HEK293 (cell line): ENCODE measurements around the gene ABCC10.

Source experiments
- CTCF ChIA-PET: fragments of 350-600 bp; formaldehyde crosslinking; extraction: SDS; loops from one replicate; lab custom pipeline; 2021; ENCODE audit warnings: antibody characterized with exemption; lab: Yijun Ruan, JAX
- POLR2A ChIA-PET: fragments of 300-600 bp; formaldehyde crosslinking; extraction: SDS; loops from one replicate; lab custom pipeline; 2020; ENCODE audit warnings: antibody characterized with exemption, inconsistent platforms; lab: Yijun Ruan, JAX
- H3K27ac ChIP-seq: fragments of 200-500 bp; sonication (Bioruptor generic); 2 replicates; pipeline ENCODE4 v1.5.1; 2014; ENCODE audit warnings: low read depth, low read length, control low read depth, inconsistent platforms; ENCODE audit errors: extremely low read depth
- H3K36me3 ChIP-seq, 2 experiments: fragments of 200-500 bp in 1 of 2; sonication (Bioruptor generic) in 1 of 2; 1 replicate in 1 of 2; 2 replicates in 1 of 2; pipeline ENCODE4 v1.5.1; 2014 to 2017; ENCODE audit warnings: inconsistent platforms in 2 of 2, low read length in 2 of 2; ENCODE audit not compliant: control insufficient read depth in 2 of 2, insufficient read depth in 1 of 2
- H3K4me1 ChIP-seq: fragments of 200-500 bp; sonication (Bioruptor generic); 2 replicates; pipeline ENCODE4 v1.5.1; 2014; ENCODE audit warnings: mild to moderate bottlenecking, low read length, inconsistent platforms; ENCODE audit not compliant: control insufficient read depth, insufficient read depth
- H3K4me3 ChIP-seq: 2 replicates; pipeline ENCODE4 v1.5.1; 2011; ENCODE audit warnings: low read depth, mild to moderate bottlenecking, control low read depth, low read length, moderate library complexity
- H3K9me3 ChIP-seq: fragments of 200-500 bp; sonication (Bioruptor generic); 2 replicates; pipeline ENCODE4 v1.5.1; 2014; ENCODE audit warnings: low read depth, low read length, inconsistent platforms; ENCODE audit not compliant: control insufficient read depth, insufficient read depth
- EGR2 ChIP-seq: fragments of 450-650 bp; formaldehyde crosslinking; IDR thresholded peaks from 2 replicates; pipeline ENCODE4 v1.5.1; 2016; ENCODE audit warnings: low read depth, missing biosample characterization, missing genetic modification characterization
- GLIS1 ChIP-seq: fragments of 450-650 bp; formaldehyde crosslinking; IDR thresholded peaks from 2 replicates; pipeline ENCODE4 v1.5.1; 2016; ENCODE audit warnings: missing biosample characterization, missing genetic modification characterization
- KLF10 ChIP-seq: fragments of 450-650 bp; IDR thresholded peaks from 2 replicates; pipeline ENCODE4 v1.5.1; 2018; ENCODE audit warnings: missing biosample characterization, mild to moderate bottlenecking, missing genetic modification characterization
- SALL2 ChIP-seq: fragments of 450-650 bp; formaldehyde crosslinking; IDR thresholded peaks from 2 replicates; pipeline ENCODE4 v1.5.0; 2017; ENCODE audit warnings: missing biosample characterization, mild to moderate bottlenecking, missing genetic modification characterization, borderline replicate concordance
- ZNF529 ChIP-seq: fragments of 450-650 bp; formaldehyde crosslinking; IDR thresholded peaks from 2 replicates; pipeline ENCODE4 v1.5.1; 2017; ENCODE audit warnings: missing genetic modification characterization, missing biosample characterization; ENCODE audit not compliant: insufficient replicate concordance
- ZNF560 ChIP-seq: fragments of 450-650 bp; formaldehyde crosslinking; IDR thresholded peaks from 2 replicates; pipeline ENCODE4 v1.5.1; 2017; ENCODE audit warnings: missing biosample characterization, missing genetic modification characterization, borderline replicate concordance
- ZNF626 ChIP-seq: fragments of 450-650 bp; sonication (Bioruptor Pico); formaldehyde crosslinking; IDR thresholded peaks from 2 replicates; pipeline ENCODE4 v1.5.1; 2018; ENCODE audit warnings: missing biosample characterization, missing genetic modification characterization, inconsistent platforms
- ZSCAN30 ChIP-seq: fragments of 450-650 bp; IDR thresholded peaks from 2 replicates; pipeline ENCODE4 v1.5.1; 2018; ENCODE audit warnings: missing biosample characterization, mild to moderate bottlenecking, missing genetic modification characterization, moderate library complexity
- TF ChIP-seq, protein P1 (sequence below): fragments of 450-650 bp; formaldehyde crosslinking; IDR thresholded peaks from 2 replicates; pipeline ENCODE4 v1.5.1; 2016; ENCODE audit warnings: missing biosample characterization, missing genetic modification characterization
- TF ChIP-seq, protein P2 (sequence below): fragments of 450-650 bp; formaldehyde crosslinking; IDR thresholded peaks from 2 replicates; pipeline ENCODE4 v1.5.1; 2016; ENCODE audit warnings: missing biosample characterization, missing genetic modification characterization, borderline replicate concordance
- TF ChIP-seq, protein P3 (sequence below): fragments of 450-650 bp; formaldehyde crosslinking; IDR thresholded peaks from 2 replicates; pipeline ENCODE4 v1.5.1; 2016; ENCODE audit warnings: missing biosample characterization, missing genetic modification characterization
- TF ChIP-seq, protein P4 (sequence below): fragments of 450-650 bp; formaldehyde crosslinking; optimal IDR thresholded peaks from 2 replicates; pipeline ENCODE3; 2016; ENCODE audit warnings: missing biosample characterization, mild to moderate bottlenecking, missing genetic modification characterization
- TF ChIP-seq, protein P5 (sequence below): fragments of 450-650 bp; formaldehyde crosslinking; IDR thresholded peaks from 2 replicates; pipeline ENCODE4 v1.5.1; 2016; ENCODE audit warnings: missing biosample characterization, missing genetic modification characterization, borderline replicate concordance

ABCC10 gene

DNA sequence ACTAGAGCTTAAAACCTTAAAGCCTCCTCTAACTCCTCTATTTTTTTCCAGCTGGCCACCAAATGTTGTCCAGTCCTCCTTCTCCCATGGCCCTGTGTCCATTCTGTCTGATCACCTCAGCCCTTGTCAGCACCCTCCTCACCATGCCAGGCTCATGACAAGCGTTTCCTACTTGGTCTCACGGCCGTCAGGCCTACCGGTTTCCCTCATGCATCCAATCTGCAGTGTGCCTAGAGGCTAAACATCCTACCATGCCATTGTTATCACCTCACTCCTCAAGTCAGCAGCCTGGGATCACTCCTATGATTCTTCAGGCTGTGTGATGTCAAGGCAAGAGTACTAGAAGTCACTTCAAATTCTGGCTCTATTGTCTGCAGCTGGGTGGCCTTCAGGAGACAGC lies 40.4 kb downstream of the ABCC10 start:
- CTCF ChIA-PET = interaction anchor here (0.7 to 1.2 kb wide), 2 partner anchors 14 to 39 kb away, joined by 3 to 4 read pairs; no protein-coding TSS in a partner anchor
- TF ChIP-seq ZNF529 (tag by site-specific recombination) (no peak), GLIS1 (tag by site-specific recombination) (no peak), ZNF626 (tag by site-specific recombination) (no peak), ZSCAN30 (no peak), KLF10 (tag by site-specific recombination) (no peak), EGR2 (no peak), SALL2 (tag by site-specific recombination) (no peak), ZNF560 (tag by site-specific recombination) (no peak)
- TF ChIP-seq, protein P1, sequence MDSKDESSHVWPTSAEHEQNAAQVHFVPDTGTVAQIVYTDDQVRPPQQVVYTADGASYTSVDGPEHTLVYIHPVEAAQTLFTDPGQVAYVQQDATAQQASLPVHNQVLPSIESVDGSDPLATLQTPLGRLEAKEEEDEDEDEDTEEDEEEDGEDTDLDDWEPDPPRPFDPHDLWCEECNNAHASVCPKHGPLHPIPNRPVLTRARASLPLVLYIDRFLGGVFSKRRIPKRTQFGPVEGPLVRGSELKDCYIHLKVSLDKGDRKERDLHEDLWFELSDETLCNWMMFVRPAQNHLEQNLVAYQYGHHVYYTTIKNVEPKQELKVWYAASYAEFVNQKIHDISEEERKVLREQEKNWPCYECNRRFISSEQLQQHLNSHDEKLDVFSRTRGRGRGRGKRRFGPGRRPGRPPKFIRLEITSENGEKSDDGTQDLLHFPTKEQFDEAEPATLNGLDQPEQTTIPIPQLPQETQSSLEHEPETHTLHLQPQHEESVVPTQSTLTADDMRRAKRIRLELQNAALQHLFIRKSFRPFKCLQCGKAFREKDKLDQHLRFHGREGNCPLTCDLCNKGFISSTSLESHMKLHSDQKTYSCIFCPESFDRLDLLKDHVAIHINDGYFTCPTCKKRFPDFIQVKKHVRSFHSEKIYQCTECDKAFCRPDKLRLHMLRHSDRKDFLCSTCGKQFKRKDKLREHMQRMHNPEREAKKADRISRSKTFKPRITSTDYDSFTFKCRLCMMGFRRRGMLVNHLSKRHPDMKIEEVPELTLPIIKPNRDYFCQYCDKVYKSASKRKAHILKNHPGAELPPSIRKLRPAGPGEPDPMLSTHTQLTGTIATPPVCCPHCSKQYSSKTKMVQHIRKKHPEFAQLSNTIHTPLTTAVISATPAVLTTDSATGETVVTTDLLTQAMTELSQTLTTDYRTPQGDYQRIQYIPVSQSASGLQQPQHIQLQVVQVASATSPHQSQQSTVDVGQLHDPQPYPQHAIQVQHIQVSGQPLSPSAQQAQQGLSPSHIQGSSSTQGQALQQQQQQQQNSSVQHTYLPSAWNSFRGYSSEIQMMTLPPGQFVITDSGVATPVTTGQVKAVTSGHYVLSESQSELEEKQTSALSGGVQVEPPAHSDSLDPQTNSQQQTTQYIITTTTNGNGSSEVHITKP (tag by site-specific recombination) = no peak
- TF ChIP-seq, protein P2, sequence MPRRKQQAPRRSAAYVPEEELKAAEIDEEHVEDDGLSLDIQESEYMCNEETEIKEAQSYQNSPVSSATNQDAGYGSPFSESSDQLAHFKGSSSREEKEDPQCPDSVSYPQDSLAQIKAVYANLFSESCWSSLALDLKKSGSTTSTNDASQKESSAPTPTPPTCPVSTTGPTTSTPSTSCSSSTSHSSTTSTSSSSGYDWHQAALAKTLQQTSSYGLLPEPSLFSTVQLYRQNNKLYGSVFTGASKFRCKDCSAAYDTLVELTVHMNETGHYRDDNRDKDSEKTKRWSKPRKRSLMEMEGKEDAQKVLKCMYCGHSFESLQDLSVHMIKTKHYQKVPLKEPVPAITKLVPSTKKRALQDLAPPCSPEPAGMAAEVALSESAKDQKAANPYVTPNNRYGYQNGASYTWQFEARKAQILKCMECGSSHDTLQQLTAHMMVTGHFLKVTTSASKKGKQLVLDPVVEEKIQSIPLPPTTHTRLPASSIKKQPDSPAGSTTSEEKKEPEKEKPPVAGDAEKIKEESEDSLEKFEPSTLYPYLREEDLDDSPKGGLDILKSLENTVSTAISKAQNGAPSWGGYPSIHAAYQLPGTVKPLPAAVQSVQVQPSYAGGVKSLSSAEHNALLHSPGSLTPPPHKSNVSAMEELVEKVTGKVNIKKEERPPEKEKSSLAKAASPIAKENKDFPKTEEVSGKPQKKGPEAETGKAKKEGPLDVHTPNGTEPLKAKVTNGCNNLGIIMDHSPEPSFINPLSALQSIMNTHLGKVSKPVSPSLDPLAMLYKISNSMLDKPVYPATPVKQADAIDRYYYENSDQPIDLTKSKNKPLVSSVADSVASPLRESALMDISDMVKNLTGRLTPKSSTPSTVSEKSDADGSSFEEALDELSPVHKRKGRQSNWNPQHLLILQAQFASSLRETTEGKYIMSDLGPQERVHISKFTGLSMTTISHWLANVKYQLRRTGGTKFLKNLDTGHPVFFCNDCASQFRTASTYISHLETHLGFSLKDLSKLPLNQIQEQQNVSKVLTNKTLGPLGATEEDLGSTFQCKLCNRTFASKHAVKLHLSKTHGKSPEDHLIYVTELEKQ (tag by site-specific recombination) = no peak
- TF ChIP-seq, protein P3, sequence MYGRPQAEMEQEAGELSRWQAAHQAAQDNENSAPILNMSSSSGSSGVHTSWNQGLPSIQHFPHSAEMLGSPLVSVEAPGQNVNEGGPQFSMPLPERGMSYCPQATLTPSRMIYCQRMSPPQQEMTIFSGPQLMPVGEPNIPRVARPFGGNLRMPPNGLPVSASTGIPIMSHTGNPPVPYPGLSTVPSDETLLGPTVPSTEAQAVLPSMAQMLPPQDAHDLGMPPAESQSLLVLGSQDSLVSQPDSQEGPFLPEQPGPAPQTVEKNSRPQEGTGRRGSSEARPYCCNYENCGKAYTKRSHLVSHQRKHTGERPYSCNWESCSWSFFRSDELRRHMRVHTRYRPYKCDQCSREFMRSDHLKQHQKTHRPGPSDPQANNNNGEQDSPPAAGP (tag by site-specific recombination) = no peak
- TF ChIP-seq, protein P4, sequence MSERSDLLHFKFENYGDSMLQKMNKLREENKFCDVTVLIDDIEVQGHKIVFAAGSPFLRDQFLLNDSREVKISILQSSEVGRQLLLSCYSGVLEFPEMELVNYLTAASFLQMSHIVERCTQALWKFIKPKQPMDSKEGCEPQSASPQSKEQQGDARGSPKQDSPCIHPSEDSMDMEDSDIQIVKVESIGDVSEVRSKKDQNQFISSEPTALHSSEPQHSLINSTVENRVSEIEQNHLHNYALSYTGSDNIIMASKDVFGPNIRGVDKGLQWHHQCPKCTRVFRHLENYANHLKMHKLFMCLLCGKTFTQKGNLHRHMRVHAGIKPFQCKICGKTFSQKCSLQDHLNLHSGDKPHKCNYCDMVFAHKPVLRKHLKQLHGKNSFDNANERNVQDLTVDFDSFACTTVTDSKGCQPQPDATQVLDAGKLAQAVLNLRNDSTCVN (tag by site-specific recombination) = no peak
- TF ChIP-seq, protein P5, sequence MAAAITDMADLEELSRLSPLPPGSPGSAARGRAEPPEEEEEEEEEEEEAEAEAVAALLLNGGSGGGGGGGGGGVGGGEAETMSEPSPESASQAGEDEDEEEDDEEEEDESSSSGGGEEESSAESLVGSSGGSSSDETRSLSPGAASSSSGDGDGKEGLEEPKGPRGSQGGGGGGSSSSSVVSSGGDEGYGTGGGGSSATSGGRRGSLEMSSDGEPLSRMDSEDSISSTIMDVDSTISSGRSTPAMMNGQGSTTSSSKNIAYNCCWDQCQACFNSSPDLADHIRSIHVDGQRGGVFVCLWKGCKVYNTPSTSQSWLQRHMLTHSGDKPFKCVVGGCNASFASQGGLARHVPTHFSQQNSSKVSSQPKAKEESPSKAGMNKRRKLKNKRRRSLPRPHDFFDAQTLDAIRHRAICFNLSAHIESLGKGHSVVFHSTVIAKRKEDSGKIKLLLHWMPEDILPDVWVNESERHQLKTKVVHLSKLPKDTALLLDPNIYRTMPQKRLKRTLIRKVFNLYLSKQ (tag by site-specific recombination) = no peak
- Histone ChIP-seq H3K27ac (no peak overlapping the region), H3K9me3 (no peaks in the 10 kb centered on the region), H3K4me3 (no peak overlapping the region), H3K4me1 (peaks cover 5% of the 10 kb centered on the region; the same call in 1 of the 2 replicates), H3K36me3 (no peaks in the 10 kb centered on the region)
- POLR2A ChIA-PET = interaction anchor here (1.0 kb wide), 1 partner anchor 33 kb away, joined by 3 read pairs; no protein-coding TSS in a partner anchor
